ENCODE results near the gene KRT28.

GRCh38 chr17:40803617-40804082, 3.9 kb upstream of the KRT28 start:
- TF ChIP-seq CTCF (optimal IDR thresholded peaks at IDR 0.05 in 1 of 3, IDR thresholded peaks at IDR 0.05 in 1 of 3, conservative IDR thresholded peaks at IDR 0.05 in 1 of 3; ENCODE audit: extremely low read depth in 1 of 3, insufficient read depth in 2 of 3, low read length in 3 of 3) (peak; percentile 84 to 97 (median 93)), EZH2 (IDR thresholded peaks at IDR 0.05; ENCODE audit: low read length) (no peak)

Data from keratinocyte (primary cell).